ENCODE results near the gene FARP1.
A peak's percentile ranks its signal among the peaks of the same experiment; 100 is the strongest.

Gene FARP1

DNA sequence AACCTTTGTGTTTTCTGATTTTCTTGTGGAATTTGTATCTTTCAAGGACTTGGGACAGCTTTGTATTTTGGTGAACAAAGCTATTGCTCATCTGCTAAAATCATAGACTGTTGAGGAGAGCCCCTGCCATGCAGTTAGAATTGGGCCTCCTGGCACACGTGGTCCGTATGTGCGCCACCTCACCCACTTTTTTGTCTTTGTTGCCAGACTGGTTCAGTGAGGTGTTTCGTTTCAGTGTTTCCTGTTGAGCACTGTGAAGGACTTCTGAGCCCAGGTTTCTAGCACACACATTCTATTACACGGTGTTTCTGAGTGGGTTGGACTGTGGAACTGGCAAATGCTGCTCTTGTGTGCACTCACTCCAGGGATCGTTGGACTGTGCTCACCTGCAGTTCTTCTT, 71.8 kb downstream of the FARP1 start:
- TF ChIP-seq CEBPB (IDR thresholded peaks at IDR 0.05), result no peak
- TF ChIP-seq, protein P1, sequence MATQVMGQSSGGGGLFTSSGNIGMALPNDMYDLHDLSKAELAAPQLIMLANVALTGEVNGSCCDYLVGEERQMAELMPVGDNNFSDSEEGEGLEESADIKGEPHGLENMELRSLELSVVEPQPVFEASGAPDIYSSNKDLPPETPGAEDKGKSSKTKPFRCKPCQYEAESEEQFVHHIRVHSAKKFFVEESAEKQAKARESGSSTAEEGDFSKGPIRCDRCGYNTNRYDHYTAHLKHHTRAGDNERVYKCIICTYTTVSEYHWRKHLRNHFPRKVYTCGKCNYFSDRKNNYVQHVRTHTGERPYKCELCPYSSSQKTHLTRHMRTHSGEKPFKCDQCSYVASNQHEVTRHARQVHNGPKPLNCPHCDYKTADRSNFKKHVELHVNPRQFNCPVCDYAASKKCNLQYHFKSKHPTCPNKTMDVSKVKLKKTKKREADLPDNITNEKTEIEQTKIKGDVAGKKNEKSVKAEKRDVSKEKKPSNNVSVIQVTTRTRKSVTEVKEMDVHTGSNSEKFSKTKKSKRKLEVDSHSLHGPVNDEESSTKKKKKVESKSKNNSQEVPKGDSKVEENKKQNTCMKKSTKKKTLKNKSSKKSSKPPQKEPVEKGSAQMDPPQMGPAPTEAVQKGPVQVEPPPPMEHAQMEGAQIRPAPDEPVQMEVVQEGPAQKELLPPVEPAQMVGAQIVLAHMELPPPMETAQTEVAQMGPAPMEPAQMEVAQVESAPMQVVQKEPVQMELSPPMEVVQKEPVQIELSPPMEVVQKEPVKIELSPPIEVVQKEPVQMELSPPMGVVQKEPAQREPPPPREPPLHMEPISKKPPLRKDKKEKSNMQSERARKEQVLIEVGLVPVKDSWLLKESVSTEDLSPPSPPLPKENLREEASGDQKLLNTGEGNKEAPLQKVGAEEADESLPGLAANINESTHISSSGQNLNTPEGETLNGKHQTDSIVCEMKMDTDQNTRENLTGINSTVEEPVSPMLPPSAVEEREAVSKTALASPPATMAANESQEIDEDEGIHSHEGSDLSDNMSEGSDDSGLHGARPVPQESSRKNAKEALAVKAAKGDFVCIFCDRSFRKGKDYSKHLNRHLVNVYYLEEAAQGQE (IDR thresholded peaks at IDR 0.05; ENCODE audit: low read depth), result no peak
- peak; percentile 55; the same call in 1 of the 2 replicates for TF ChIP-seq NFIC (IDR thresholded peaks at IDR 0.05)
- peak; percentile 65 for TF ChIP-seq TEAD4 (IDR thresholded peaks at IDR 0.05)
- no peak for TF ChIP-seq CREB1 (IDR thresholded peaks at IDR 0.05; ENCODE audit: low read depth)
- TF ChIP-seq, protein P2, sequence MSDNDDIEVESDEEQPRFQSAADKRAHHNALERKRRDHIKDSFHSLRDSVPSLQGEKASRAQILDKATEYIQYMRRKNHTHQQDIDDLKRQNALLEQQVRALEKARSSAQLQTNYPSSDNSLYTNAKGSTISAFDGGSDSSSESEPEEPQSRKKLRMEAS (IDR thresholded peaks at IDR 0.05), result peak; percentile 98
- peak; percentile 69; the same call in 1 of the 2 replicates for TF ChIP-seq EP300 (IDR thresholded peaks at IDR 0.05; ENCODE audit: borderline replicate concordance)
- 0 out of 2 replicates have a peak, but pooled peaks have one; percentile 18 for TF ChIP-seq TAF1 (IDR thresholded peaks at IDR 0.05; ENCODE audit: low read depth)
- TF ChIP-seq, protein P3, sequence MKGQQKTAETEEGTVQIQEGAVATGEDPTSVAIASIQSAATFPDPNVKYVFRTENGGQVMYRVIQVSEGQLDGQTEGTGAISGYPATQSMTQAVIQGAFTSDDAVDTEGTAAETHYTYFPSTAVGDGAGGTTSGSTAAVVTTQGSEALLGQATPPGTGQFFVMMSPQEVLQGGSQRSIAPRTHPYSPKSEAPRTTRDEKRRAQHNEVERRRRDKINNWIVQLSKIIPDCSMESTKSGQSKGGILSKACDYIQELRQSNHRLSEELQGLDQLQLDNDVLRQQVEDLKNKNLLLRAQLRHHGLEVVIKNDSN (IDR thresholded peaks at IDR 0.05), result peak; percentile 94
- no peak for TF ChIP-seq YY1 (IDR thresholded peaks at IDR 0.05; ENCODE audit: low read depth)
- TF ChIP-seq RAD21 (IDR thresholded peaks at IDR 0.05; ENCODE audit: low read depth), result peak; percentile 31; the same call in 1 of the 2 replicates
- peak; percentile 85 for TF ChIP-seq TCF12 (IDR thresholded peaks at IDR 0.05; ENCODE audit: low read depth)

DNA sequence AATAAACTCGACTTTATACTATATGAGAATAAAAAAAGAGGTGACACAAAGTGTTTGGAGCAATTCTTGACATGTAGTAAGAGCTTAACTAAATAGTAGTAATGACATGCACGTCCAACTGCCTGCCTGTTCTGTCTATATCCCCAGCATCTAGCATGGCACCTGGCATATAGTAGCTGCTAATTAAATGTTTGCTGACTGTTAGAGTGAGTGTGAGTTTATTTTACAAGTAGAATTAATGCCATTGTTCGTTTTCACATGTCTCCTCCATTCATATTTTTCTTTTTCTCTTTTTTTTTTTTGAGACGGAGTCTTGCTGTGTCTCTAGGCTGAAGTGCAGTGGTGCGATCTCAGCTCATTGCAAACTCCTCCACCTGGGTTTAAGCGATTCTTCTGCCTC, 72.6 kb downstream of the FARP1 start:
- TF ChIP-seq NFIC (IDR thresholded peaks at IDR 0.05) (no peak), TAF1 (IDR thresholded peaks at IDR 0.05; ENCODE audit: low read depth) (no peak), TCF12 (IDR thresholded peaks at IDR 0.05; ENCODE audit: low read depth) (no peak), CREB1 (IDR thresholded peaks at IDR 0.05; ENCODE audit: low read depth) (no peak), YY1 (IDR thresholded peaks at IDR 0.05; ENCODE audit: low read depth) (no peak)

DNA sequence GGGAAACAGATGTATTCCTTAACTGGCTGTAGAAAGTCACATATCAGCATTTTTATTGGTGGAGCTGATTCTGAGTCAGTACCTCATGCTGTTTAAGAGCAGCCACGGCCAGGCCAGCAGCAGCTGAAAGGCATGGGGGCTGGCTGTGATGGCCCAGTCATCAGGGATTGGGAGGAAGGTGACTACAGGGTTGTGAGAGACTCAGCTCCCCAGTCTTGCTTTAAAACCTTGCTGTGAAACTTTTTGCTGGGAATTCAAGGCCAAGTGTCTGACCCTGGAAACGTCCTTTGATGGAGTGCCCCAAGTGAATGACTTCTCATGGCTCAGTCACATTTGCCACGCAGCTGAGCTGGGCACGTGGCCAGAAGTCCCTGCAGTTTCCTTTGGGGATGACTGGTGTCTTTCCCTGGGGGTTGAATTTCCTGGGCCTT, 73.3 kb downstream of the FARP1 start:
- TF ChIP-seq, protein P2 (IDR thresholded peaks at IDR 0.05), result peak; percentile 23; the same call in 1 of the 2 replicates
- TF ChIP-seq EGR1 (IDR thresholded peaks at IDR 0.05) (no peak), TCF12 (IDR thresholded peaks at IDR 0.05; ENCODE audit: low read depth) (no peak), FOXM1 (IDR thresholded peaks at IDR 0.05; ENCODE audit: borderline replicate concordance, low read depth) (no peak), YY1 (IDR thresholded peaks at IDR 0.05; ENCODE audit: low read depth) (no peak), CREB1 (IDR thresholded peaks at IDR 0.05; ENCODE audit: low read depth) (no peak), EP300 (IDR thresholded peaks at IDR 0.05; ENCODE audit: borderline replicate concordance) (no peak), CEBPB (IDR thresholded peaks at IDR 0.05) (no peak), TAF1 (IDR thresholded peaks at IDR 0.05; ENCODE audit: low read depth) (no peak), ZBTB7A (IDR thresholded peaks at IDR 0.05; ENCODE audit: low read depth) (no peak), RAD21 (IDR thresholded peaks at IDR 0.05; ENCODE audit: low read depth) (no peak), TEAD4 (IDR thresholded peaks at IDR 0.05) (no peak), NFIC (IDR thresholded peaks at IDR 0.05) (peak; percentile 68)
- TF ChIP-seq, protein P1 (IDR thresholded peaks at IDR 0.05; ENCODE audit: low read depth), result no peak
- TF ChIP-seq, protein P3 (IDR thresholded peaks at IDR 0.05), result peak; percentile 47

DNA sequence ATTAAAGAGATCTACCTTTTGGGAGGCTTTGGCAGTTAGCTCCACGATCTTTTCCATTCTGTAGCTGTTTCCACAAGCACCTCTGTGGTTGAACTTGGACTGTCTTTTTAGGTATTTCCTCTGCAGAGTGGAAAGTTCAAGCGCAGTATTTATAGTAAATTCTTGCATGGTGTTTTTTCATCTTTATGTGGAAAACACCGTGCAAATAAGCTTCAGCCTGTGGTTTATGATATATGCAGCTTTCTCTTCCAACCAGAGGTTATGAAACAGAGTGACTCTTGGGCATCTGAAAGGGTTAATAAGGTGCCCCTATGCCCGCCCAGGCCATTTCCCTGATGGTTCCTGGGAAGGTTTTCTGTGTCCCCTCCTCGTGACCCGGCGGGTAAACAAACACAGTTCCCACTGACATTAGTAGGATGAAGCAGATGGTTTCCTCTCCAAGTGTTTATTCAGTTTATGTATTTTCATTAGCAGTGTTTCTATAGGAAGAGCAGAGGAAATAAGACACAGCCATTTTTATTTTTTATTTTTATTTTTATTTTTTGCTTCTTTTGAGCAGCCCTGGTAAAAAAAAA, 73.9 kb downstream of the FARP1 start:
- TF ChIP-seq FOXM1 (IDR thresholded peaks at IDR 0.05; ENCODE audit: borderline replicate concordance, low read depth) (no peak), TAF1 (IDR thresholded peaks at IDR 0.05; ENCODE audit: low read depth) (no peak), RAD21 (IDR thresholded peaks at IDR 0.05; ENCODE audit: low read depth) (no peak), CREB1 (IDR thresholded peaks at IDR 0.05; ENCODE audit: low read depth) (no peak), NFIC (IDR thresholded peaks at IDR 0.05) (no peak), ZBTB7A (IDR thresholded peaks at IDR 0.05; ENCODE audit: low read depth) (no peak), YY1 (IDR thresholded peaks at IDR 0.05; ENCODE audit: low read depth) (no peak), EGR1 (IDR thresholded peaks at IDR 0.05) (no peak), TCF12 (IDR thresholded peaks at IDR 0.05; ENCODE audit: low read depth) (no peak), CEBPB (IDR thresholded peaks at IDR 0.05) (no peak), TEAD4 (IDR thresholded peaks at IDR 0.05) (no peak), EP300 (IDR thresholded peaks at IDR 0.05; ENCODE audit: borderline replicate concordance) (no peak)
- TF ChIP-seq, protein P3 (IDR thresholded peaks at IDR 0.05), result no peak
- TF ChIP-seq, protein P1 (IDR thresholded peaks at IDR 0.05; ENCODE audit: low read depth), result no peak
- TF ChIP-seq, protein P2 (IDR thresholded peaks at IDR 0.05), result no peak
